H1 (cell line): ENCODE measurements around the gene BRMS1.

Experiments used
- CTCF ChIP-seq, 3 experiments: IDR thresholded peaks; 1 replicate in 2 of 3; 2 replicates in 1 of 3; pipeline versions ENCODE4 v1.5.1 to v1.6.1; 2011; ENCODE audit warnings: low read length in 3 of 3, mild to moderate bottlenecking in 3 of 3, inconsistent platforms in 2 of 3, low read depth in 1 of 3, moderate library complexity in 1 of 3; ENCODE audit not compliant: insufficient read depth in 1 of 3; ENCODE audit errors: control extremely low read depth in 1 of 3
- RFX5 ChIP-seq: IDR thresholded peaks from 2 replicates; pipeline ENCODE4 v1.6.1; 2011; ENCODE audit warnings: low read depth, low read length, improper control_type of control experiment, borderline replicate concordance

DNA sequence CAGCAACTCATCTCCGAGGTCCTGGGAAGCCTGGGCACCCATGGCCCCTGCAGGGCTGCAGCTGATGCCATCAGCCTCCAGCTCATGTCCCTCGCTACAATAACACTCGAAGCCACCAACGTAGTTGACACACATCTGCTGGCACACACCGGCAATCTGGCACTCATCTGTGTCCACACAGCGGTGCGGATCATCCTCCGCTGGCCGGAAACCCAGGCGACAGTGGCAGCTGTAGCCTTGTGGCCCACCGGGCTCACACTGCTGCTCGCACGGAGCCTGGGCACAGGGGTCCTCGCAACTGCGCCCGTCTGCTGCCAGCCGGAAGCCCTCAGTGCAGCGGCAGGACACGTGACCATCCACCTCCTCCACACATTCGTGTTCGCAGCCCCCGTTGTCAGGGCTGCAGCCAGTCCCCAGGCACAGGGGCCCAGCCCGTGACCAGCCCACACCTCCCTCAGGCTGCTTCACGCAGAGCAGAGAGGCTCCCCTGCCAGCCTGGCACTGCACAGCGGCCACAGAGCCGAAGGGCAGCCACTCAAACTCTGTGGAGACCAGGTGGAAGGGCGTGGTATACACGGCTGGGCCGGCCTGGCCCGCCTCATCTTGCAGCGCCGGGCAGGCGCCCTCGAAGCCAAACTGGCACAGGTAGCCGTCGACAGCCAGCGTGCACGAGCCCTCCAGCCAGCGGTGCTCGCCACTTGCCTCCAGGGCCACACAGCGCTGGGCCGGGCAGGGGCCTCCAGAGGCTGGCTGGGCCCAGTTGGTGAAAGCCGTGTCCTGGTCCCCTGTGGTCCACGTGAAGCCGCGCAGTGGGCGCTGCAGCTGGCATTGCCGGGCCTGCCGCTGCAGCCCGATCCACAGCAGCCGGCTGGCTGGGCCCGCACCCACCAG, 28.7 kb downstream of the BRMS1 start:
- TF ChIP-seq CTCF (IDR thresholded peaks at IDR 0.05; ENCODE audit: control extremely low read depth in 1 of 3, insufficient read depth in 1 of 3, low read depth in 1 of 3, low read length in 3 of 3) (no peak), RFX5 (no peak)
